ENCODE results near the gene SOCS3.

SOCS3 gene

DNA sequence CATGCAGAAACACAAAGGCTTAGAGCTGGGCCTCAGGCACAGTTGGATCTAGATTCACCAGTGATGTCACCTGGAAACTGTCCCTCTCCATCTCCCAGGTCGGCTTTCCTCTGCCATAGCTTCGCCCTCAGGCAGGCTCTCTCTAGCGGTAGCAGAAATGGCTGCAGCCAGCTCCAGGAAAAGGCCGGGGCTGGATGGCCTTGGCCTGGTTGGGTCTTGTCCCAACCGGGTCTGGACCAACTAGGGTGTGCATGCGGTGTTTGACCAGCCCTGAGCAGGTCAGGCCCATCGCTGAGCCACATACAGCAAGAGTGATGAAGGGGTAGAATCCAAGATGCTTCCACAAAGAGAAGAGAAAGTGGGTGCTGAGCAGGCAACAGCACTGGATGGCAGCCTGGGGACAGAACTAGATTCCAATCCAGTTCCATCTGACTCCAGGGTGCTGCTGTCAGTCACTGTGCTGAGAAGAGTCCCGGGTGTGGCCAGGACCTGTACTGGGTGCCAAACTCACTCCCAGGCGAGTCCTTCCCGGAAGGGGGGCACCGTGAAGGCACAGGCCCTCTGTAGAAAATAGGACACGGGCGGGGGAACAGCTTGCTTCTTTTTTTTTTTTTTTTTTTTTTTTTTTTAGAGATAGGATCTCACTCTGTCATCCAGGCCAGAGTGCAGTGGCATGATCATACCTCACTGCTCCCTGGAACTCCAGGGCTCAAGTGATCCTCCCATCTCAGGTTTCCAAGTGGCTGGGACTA, 51.8 kb downstream of the SOCS3 start:
- DNase-seq (ENCODE audit: extremely low spot score), result no peak
- TF ChIP-seq L3MBTL2 (conservative IDR thresholded peaks at IDR 0.05) (no peak), ZNF384 (IDR thresholded peaks at IDR 0.05) (peak; percentile 20; the same call in 1 of the 2 replicates)
- ChIA-PET POLR2A (interaction anchor here (0.9 to 1.0 kb wide), 2 partner anchors 10 to 54 kb away, joined by 3 to 4 read pairs; no protein-coding TSS in a partner anchor), CTCF (interaction anchor here (0.6 to 0.7 kb wide), 2 partner anchors 10 to 359 kb away, joined by 3 read pairs; no protein-coding TSS in a partner anchor)

DNA sequence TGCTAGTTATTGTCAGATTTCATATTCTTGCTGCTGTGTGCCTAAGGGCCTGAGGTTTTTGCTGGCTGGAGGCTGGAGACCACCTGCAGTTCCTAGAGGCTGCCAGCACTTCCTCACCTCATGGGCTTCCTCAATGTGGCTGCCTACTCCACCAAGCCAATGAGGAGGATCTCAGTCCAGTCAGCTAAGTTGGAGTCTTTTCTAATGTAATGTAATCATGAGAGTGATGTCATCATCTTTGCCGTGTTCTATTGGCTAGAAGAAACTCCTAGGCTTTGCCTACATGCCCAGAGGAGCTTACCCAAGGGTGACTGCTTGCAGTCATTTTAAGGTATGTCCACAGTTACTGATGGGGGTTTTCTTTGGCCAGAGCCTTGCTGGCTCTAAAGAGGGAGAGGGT, 53.0 kb downstream of the SOCS3 start:
- TF ChIP-seq BHLHE40 (IDR thresholded peaks at IDR 0.05; ENCODE audit: borderline replicate concordance) (no peak), SP1 (IDR thresholded peaks at IDR 0.05) (no peak), FOXA1 (IDR thresholded peaks at IDR 0.05) (no peak), TARDBP (IDR thresholded peaks at IDR 0.05) (no peak), CTBP1 (IDR thresholded peaks at IDR 0.05; ENCODE audit: borderline replicate concordance) (no peak), LEF1 (IDR thresholded peaks at IDR 0.05; ENCODE audit: borderline replicate concordance) (no peak), NFRKB (IDR thresholded peaks at IDR 0.05) (no peak), FOXM1 (IDR thresholded peaks at IDR 0.05; ENCODE audit: borderline replicate concordance) (no peak), ELF4 (IDR thresholded peaks at IDR 0.05) (no peak), HDGF (IDR thresholded peaks at IDR 0.05; ENCODE audit: borderline replicate concordance) (no peak), L3MBTL2 (conservative IDR thresholded peaks at IDR 0.05) (no peak), ZNF384 (IDR thresholded peaks at IDR 0.05) (no peak), FOXK2 (IDR thresholded peaks at IDR 0.05) (no peak), SUZ12 (IDR thresholded peaks at IDR 0.05) (no peak), ARNT (IDR thresholded peaks at IDR 0.05) (no peak)
- TF ChIP-seq, protein P1, sequence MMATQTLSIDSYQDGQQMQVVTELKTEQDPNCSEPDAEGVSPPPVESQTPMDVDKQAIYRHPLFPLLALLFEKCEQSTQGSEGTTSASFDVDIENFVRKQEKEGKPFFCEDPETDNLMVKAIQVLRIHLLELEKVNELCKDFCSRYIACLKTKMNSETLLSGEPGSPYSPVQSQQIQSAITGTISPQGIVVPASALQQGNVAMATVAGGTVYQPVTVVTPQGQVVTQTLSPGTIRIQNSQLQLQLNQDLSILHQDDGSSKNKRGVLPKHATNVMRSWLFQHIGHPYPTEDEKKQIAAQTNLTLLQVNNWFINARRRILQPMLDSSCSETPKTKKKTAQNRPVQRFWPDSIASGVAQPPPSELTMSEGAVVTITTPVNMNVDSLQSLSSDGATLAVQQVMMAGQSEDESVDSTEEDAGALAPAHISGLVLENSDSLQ (IDR thresholded peaks at IDR 0.05), result no peak
- POLR2A ChIA-PET, result interaction anchor here (0.9 kb wide), 1 partner anchor 52 kb away, joined by 4 read pairs; no protein-coding TSS in a partner anchor
- CTCF ChIA-PET, result no interaction called here
- DNase-seq (ENCODE audit: extremely low spot score), result no peak
